Measurements from ENCODE around the gene HOOK2.

The HOOK2 gene

GRCh38 chr19:12750851-12751250, 24.5 kb downstream of the HOOK2 start:
- H3K9ac ChIP-seq (ENCODE audit: low read length): no peak overlapping the region
- H3K36me3 ChIP-seq (ENCODE audit: control insufficient read depth, insufficient read depth, low read length): peaks cover 10% of the 10 kb centered on the region
- peaks cover 4% of the 10 kb centered on the region for H3K27me3 ChIP-seq (ENCODE audit: control insufficient read depth, insufficient read depth, low read length)
- H3K4me1 ChIP-seq (ENCODE audit: control insufficient read depth, insufficient read depth, low read length): no peaks in the 10 kb centered on the region
- H3K4me3 ChIP-seq (ENCODE audit: low read length): no peak overlapping the region
- H3K27ac ChIP-seq (ENCODE audit: low read depth, low read length): no peak overlapping the region

DNA sequence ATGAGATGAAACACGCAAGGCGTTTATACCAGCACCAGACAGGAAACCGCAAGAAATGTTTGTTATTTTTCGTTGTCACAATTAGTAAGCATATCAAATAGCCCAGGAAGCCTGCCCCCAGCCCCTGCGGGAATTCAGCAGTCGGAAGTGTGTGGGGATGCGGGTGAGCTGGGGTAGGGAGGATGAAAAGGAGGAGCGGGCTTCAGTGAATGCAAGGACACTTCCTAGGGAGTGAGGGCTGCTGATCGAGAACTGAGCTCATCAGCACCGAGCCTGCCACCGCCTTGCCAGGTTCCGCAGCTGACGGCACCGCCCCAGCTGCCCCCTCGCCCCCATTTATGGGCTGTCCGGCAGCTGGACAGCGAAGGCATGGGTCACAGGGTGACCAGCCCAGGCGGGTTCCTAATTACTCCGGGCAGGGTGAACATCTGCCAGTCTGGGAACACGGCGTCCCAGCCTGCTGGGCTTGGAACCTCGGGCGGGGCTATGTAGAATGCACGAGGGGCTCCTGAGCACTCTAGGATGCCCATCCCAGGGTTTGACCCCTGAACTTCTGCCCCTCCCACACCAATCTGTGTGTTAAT, 25.3 kb downstream of the HOOK2 start:
- no peak overlapping the region for H3K9ac ChIP-seq (ENCODE audit: low read length)
- no peak overlapping the region for H3K4me3 ChIP-seq (ENCODE audit: low read length)
- peaks cover 4% of the 10 kb centered on the region for H3K27me3 ChIP-seq (ENCODE audit: control insufficient read depth, insufficient read depth, low read length)
- H3K36me3 ChIP-seq (ENCODE audit: control insufficient read depth, insufficient read depth, low read length): peaks cover 17% of the 10 kb centered on the region
- H3K4me1 ChIP-seq (ENCODE audit: control insufficient read depth, insufficient read depth, low read length): no peaks in the 10 kb centered on the region
- no peak overlapping the region for H3K27ac ChIP-seq (ENCODE audit: low read depth, low read length)

DNA sequence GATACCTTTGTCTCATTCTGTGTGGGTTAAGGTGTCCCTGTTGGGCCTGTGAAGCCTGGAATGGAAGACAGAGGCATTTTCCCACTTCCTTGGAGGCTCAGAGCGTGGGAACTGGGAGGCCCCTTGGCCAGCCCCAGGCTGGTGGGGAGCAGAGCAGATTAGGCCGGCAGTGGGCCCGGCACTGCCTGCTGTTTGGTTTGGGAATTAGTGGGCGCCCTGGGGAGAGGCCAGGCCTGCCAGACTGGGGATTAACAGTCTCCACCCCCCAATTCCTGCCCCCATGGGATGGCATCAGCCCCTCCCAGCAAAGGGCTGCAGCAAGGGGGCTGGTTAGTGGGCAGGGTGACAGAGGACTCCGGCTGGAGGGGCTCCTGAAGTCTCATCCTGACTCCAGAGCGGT, 26.9 kb downstream of the HOOK2 start:
- no peak overlapping the region for H3K4me3 ChIP-seq (ENCODE audit: low read length)
- no peak overlapping the region for H3K9ac ChIP-seq (ENCODE audit: low read length)
- no peak overlapping the region for H3K27ac ChIP-seq (ENCODE audit: low read depth, low read length)
- H3K36me3 ChIP-seq (ENCODE audit: control insufficient read depth, insufficient read depth, low read length): peaks cover 17% of the 10 kb centered on the region
- H3K27me3 ChIP-seq (ENCODE audit: control insufficient read depth, insufficient read depth, low read length): peaks cover 4% of the 10 kb centered on the region
- H3K4me1 ChIP-seq (ENCODE audit: control insufficient read depth, insufficient read depth, low read length): no peaks in the 10 kb centered on the region

GRCh38 chr19:12745166-12745897, 30.0 kb downstream of the HOOK2 start:
- Histone ChIP-seq H3K27ac (ENCODE audit: low read depth, low read length) (no peak overlapping the region), H3K4me3 (ENCODE audit: low read length) (no peak overlapping the region), H3K36me3 (ENCODE audit: control insufficient read depth, insufficient read depth, low read length) (peaks cover 28% of the 10 kb centered on the region), H3K27me3 (ENCODE audit: control insufficient read depth, insufficient read depth, low read length) (no peaks in the 10 kb centered on the region), H3K9ac (ENCODE audit: low read length) (no peak overlapping the region), H3K4me1 (ENCODE audit: control insufficient read depth, insufficient read depth, low read length) (no peaks in the 10 kb centered on the region)

DNA sequence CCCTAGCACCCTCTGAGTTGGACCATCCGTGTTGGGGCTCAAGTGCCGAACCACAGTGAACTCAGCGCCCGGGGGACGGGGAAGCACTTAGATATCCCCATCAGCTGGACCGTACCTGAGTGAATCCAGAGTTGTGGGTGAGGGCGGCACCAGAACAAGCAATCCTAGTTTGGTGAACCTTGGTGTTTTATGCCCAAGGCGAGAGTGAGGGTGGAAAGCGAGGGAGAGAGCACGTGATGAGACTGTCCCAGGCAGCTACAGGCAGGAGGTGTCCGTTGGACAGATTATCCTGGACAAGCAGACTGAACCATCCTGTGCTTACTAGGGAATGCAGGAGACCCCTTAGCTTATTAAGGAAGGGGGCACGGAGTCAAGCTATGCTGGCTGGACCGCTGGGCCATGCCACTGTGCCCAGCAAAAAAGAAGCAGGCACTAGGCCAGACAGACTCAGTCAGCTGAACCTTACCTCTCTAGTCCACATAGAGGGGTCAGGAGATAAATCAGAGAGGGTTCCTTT, 37.5 kb downstream of the HOOK2 start:
- Histone ChIP-seq H3K27ac (ENCODE audit: low read depth, low read length) (peak overlapping the region; percentile 91), H3K27me3 (ENCODE audit: control insufficient read depth, insufficient read depth, low read length) (no peaks in the 10 kb centered on the region)

DNA sequence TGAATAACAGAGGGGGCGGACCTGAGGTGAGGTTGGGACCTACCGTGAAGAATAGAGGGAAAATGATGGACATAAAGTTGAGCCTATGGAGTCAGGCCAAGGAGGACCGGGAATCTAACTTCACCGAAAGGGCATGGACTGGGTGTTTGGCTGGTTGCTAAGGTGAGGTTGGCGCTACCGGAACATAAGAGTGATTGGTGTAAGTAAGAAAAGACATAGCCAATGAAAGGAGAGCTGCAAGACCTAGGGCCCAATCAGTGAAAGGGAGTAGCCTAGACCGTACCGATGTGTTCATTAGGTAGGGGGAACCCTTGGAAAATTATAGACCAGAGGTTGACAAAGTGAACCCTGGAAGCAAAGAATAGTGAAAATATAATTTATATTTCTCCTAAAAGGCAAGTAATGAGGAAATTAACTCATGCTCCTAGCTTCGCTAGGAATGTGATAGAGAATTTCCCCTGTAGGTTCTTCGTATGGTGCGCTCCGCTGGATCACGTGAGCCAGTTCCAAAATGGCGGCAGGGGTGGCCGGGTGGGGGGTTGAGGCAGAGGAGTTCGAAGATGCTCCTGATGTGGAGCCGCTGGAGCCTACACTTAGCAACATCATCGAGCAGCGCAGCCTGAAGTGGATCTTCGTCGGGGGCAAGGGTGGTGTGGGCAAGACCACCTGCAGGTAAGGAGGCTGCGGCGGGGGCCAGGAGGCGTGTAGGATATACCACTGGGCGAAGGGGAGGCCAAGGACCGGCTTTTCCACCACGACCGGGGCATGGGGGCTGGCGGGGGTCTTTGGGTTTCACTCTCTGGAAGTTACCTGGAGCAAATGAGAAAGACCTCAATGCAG, 38.1 kb downstream of the HOOK2 start, which contains the start of gene GET3:
Gene GET3, plus strand, starts transcription at position 503 of the 840 bp plus-strand sequence. Its CDS starts 9 bp downstream, at position 512.
- Histone ChIP-seq H3K36me3 (ENCODE audit: control insufficient read depth, insufficient read depth, low read length) (peaks cover 9% of the 10 kb centered on the region), H3K4me1 (ENCODE audit: control insufficient read depth, insufficient read depth, low read length) (peaks cover 21% of the 10 kb centered on the region), H3K4me3 (ENCODE audit: low read length) (peak within 1 kb of the TSS; percentile 93), H3K27me3 (ENCODE audit: control insufficient read depth, insufficient read depth, low read length) (no peaks in the 10 kb centered on the region), H3K9ac (ENCODE audit: low read length) (peak within 1 kb of the TSS; percentile 25), H3K27ac (ENCODE audit: low read depth, low read length) (peak within 1 kb of the TSS; percentile 91)

More for the DNA sequence above, 37.5 kb downstream of the HOOK2 start:
- Histone ChIP-seq H3K9ac (ENCODE audit: low read length) (peak overlapping the region; percentile 16), H3K4me3 (ENCODE audit: low read length) (peak overlapping the region; percentile 93), H3K36me3 (ENCODE audit: control insufficient read depth, insufficient read depth, low read length) (peaks cover 12% of the 10 kb centered on the region), H3K4me1 (ENCODE audit: control insufficient read depth, insufficient read depth, low read length) (peaks cover 19% of the 10 kb centered on the region)

DNA sequence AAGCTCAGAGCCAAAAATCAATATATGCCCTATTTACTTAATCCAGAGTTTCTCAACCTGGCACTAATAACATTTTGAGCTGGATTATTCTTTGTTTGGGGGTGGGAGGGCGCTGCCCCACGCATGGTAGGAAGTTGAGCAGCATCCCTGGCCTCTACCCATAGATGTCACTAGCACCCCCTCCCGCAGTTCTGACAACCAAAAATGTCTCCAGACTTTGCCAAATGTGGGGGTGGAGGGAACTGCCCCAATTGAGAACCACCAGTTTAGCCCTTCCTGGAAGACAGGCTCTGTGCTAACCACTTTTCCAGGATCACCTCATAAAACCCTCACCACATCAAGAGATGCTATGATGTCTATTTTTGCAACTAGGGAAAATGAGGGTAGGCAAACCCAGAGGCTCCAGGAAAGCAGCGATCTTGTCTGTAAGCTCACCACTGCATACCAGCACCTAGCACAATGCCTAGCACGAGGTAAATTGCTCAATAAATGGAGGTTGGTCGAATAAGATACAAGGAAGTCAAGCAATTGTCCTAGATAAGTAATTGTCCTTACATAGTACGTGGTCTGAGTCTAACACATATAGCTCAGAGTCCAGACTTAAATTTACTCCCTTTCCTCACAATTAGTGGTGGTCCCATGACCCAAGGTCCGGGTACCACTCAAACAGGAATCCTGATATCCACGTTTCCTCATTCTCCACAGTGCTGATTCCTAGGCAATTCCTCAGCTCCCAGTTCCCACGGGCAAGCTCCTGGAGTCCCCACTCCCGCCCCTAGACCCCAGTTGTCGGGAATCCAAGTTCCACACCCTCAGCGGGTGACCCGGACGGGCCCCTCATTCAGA, 41.8 kb downstream of the HOOK2 start:
- H3K9ac ChIP-seq (ENCODE audit: low read length): peak overlapping the region; percentile 7
- peaks cover 25% of the 10 kb centered on the region for H3K36me3 ChIP-seq (ENCODE audit: control insufficient read depth, insufficient read depth, low read length)
- H3K4me1 ChIP-seq (ENCODE audit: control insufficient read depth, insufficient read depth, low read length): peaks cover 21% of the 10 kb centered on the region
- H3K27me3 ChIP-seq (ENCODE audit: control insufficient read depth, insufficient read depth, low read length): no peaks in the 10 kb centered on the region
- peak overlapping the region; percentile 63 for H3K4me3 ChIP-seq (ENCODE audit: low read length)
- peak overlapping the region; percentile 93 for H3K27ac ChIP-seq (ENCODE audit: low read depth, low read length)

DNA sequence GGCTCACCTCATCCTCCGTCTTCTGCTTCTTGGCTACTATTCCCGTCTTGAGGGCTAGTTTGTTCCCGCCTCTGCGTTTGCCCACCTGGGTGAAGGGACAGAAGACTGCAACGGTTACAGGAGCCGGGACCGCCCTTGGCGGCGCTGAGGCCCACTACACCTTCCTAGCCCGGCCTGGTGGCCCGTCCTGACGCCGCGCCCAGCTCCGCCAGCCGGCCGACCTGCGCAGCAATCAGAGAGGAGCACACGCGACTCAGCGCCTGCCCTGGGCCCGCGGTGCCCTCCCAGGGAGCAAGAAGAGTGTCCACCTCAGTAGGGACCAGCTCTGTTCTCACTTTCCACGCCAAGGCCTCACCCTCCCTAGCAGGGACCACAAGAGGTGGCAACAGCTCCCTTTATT, 44.0 kb downstream of the HOOK2 start:
- H3K27ac ChIP-seq (ENCODE audit: low read depth, low read length): no peak overlapping the region
- H3K4me3 ChIP-seq (ENCODE audit: low read length): no peak overlapping the region
- no peaks in the 10 kb centered on the region for H3K27me3 ChIP-seq (ENCODE audit: control insufficient read depth, insufficient read depth, low read length)
- peaks cover 24% of the 10 kb centered on the region for H3K36me3 ChIP-seq (ENCODE audit: control insufficient read depth, insufficient read depth, low read length)
- peaks cover 13% of the 10 kb centered on the region for H3K4me1 ChIP-seq (ENCODE audit: control insufficient read depth, insufficient read depth, low read length)
- no peak overlapping the region for H3K9ac ChIP-seq (ENCODE audit: low read length)

- H3K27me3 ChIP-seq (ENCODE audit: control insufficient read depth, insufficient read depth, low read length): no peaks in the 10 kb centered on the region
- peaks cover 24% of the 10 kb centered on the region for H3K36me3 ChIP-seq (ENCODE audit: control insufficient read depth, insufficient read depth, low read length)
- H3K4me1 ChIP-seq (ENCODE audit: control insufficient read depth, insufficient read depth, low read length): peaks cover 12% of the 10 kb centered on the region
- no peak overlapping the region for H3K4me3 ChIP-seq (ENCODE audit: low read length)
- no peak overlapping the region for H3K27ac ChIP-seq (ENCODE audit: low read depth, low read length)
- no peak overlapping the region for H3K9ac ChIP-seq (ENCODE audit: low read length)
Measured at GRCh38 chr19:12730064-12730463, 45.3 kb downstream of the HOOK2 start.

- H3K36me3 ChIP-seq (ENCODE audit: control insufficient read depth, insufficient read depth, low read length): peaks cover 24% of the 10 kb centered on the region
- no peak overlapping the region for H3K27ac ChIP-seq (ENCODE audit: low read depth, low read length)
- no peaks in the 10 kb centered on the region for H3K27me3 ChIP-seq (ENCODE audit: control insufficient read depth, insufficient read depth, low read length)
- H3K9ac ChIP-seq (ENCODE audit: low read length): no peak overlapping the region
- peaks cover 8% of the 10 kb centered on the region for H3K4me1 ChIP-seq (ENCODE audit: control insufficient read depth, insufficient read depth, low read length)
- H3K4me3 ChIP-seq (ENCODE audit: low read length): no peak overlapping the region
Measured at GRCh38 chr19:12727745-12728433, 47.5 kb downstream of the HOOK2 start.

- H3K4me3 ChIP-seq (ENCODE audit: low read length): no peak overlapping the region
- peaks cover 7% of the 10 kb centered on the region for H3K4me1 ChIP-seq (ENCODE audit: control insufficient read depth, insufficient read depth, low read length)
- H3K27me3 ChIP-seq (ENCODE audit: control insufficient read depth, insufficient read depth, low read length): no peaks in the 10 kb centered on the region
- no peak overlapping the region for H3K27ac ChIP-seq (ENCODE audit: low read depth, low read length)
- H3K9ac ChIP-seq (ENCODE audit: low read length): no peak overlapping the region
- H3K36me3 ChIP-seq (ENCODE audit: control insufficient read depth, insufficient read depth, low read length): peaks cover 24% of the 10 kb centered on the region
Measured at GRCh38 chr19:12726988-12727316, 48.4 kb downstream of the HOOK2 start.
